Mesothelial cell of epicardium (in vitro differentiated cells): ENCODE data around the gene DCUN1D4. TPM values are rescaled to one million over a fixed set of nuclear protein-coding genes. Genes with fewer than 3 reads are reported as not detected.

Experiments used
- DNase-seq, 2 experiments: peaks; one replicate each; pipeline ENCODE4 v3.0.0; 2021; ENCODE audit warnings: low spot score in 2 of 2; ENCODE audit not compliant: unreplicated experiment in 2 of 2
- H3K27ac Mint-ChIP-seq: 2 replicates; pipeline ENCODE4 v1.8.0; 2021; ENCODE audit warnings: mixed read lengths
- H3K27me3 Mint-ChIP-seq: 2 replicates; pipeline ENCODE4 v1.8.0; 2021; ENCODE audit warnings: low read depth, mixed read lengths
- H3K36me3 Mint-ChIP-seq: 2 replicates; pipeline ENCODE4 v1.8.0; 2021; ENCODE audit warnings: mixed read lengths
- H3K4me1 Mint-ChIP-seq: 2 replicates; pipeline ENCODE4 v1.8.0; 2021; ENCODE audit warnings: mixed read lengths
- H3K4me3 Mint-ChIP-seq: 2 replicates; pipeline ENCODE4 v1.8.0; 2021; ENCODE audit warnings: mild to moderate bottlenecking, moderate library complexity, mixed read lengths
- H3K9me3 Mint-ChIP-seq: 2 replicates; pipeline ENCODE4 v1.8.0; 2021; ENCODE audit warnings: mixed read lengths
- CTCF ChIP-seq: fragments of 200-600 bp; sonication (generic); IDR thresholded peaks from one replicate; pipeline ENCODE4 v1.5.0; 2021; ENCODE audit warnings: antibody characterized with exemption; ENCODE audit not compliant: unreplicated experiment
- total RNA-seq: library from RNA; stranded (reverse); gene quantifications from 3 replicates; pipeline ENCODE4 v1.2.1, GENCODE V29; 2021

The DCUN1D4 gene
- total RNA-seq, 1 donor from 2014 or later: 44.8 TPM

GRCh38 chr4:51865717-51866116 lies 22.8 kb downstream of the DCUN1D4 start:
- Mint-ChIP-seq H3K4me1 (peaks cover 10% of the 10 kb centered on the region), H3K36me3 (peaks cover 19% of the 10 kb centered on the region), H3K4me3 (no peak overlapping the region), H3K27me3 (no peaks in the 10 kb centered on the region), H3K9me3 (no peaks in the 10 kb centered on the region), H3K27ac (no peak overlapping the region)
- no peak for TF ChIP-seq CTCF
- no peak for DNase-seq

GRCh38 chr4:51866835-51867234 lies 23.9 kb downstream of the DCUN1D4 start:
- Mint-ChIP-seq H3K27ac (no peak overlapping the region), H3K27me3 (no peaks in the 10 kb centered on the region), H3K9me3 (no peaks in the 10 kb centered on the region), H3K36me3 (peaks cover 19% of the 10 kb centered on the region), H3K4me1 (peaks cover 10% of the 10 kb centered on the region), H3K4me3 (no peak overlapping the region)
- DNase-seq: no peak
- no peak for TF ChIP-seq CTCF

- Mint-ChIP-seq H3K9me3 (no peaks in the 10 kb centered on the region), H3K27me3 (no peaks in the 10 kb centered on the region), H3K36me3 (peaks cover 26% of the 10 kb centered on the region), H3K4me1 (peaks cover 10% of the 10 kb centered on the region), H3K4me3 (no peak overlapping the region), H3K27ac (no peak overlapping the region)
- TF ChIP-seq CTCF: no peak
- DNase-seq: no peak
These were observed 24.9 kb downstream of the DCUN1D4 start for GRCh38 chr4:51867689-51868448.

GRCh38 chr4:51868449-51868847 lies 25.5 kb downstream of the DCUN1D4 start:
- H3K9me3 Mint-ChIP-seq: no peaks in the 10 kb centered on the region
- no peak for TF ChIP-seq CTCF
- H3K4me1 Mint-ChIP-seq: peaks cover 10% of the 10 kb centered on the region
- H3K27me3 Mint-ChIP-seq: no peaks in the 10 kb centered on the region
- no peak for DNase-seq
- H3K27ac Mint-ChIP-seq: no peak overlapping the region
- H3K36me3 Mint-ChIP-seq: peaks cover 26% of the 10 kb centered on the region
- H3K4me3 Mint-ChIP-seq: no peak overlapping the region

GRCh38 chr4:51870441-51871188 lies 27.7 kb downstream of the DCUN1D4 start:
- H3K27me3 Mint-ChIP-seq: no peaks in the 10 kb centered on the region
- H3K36me3 Mint-ChIP-seq: peaks cover 29% of the 10 kb centered on the region
- no peak for DNase-seq
- no peak overlapping the region for H3K27ac Mint-ChIP-seq
- H3K4me1 Mint-ChIP-seq: peaks cover 10% of the 10 kb centered on the region
- no peaks in the 10 kb centered on the region for H3K9me3 Mint-ChIP-seq
- H3K4me3 Mint-ChIP-seq: no peak overlapping the region
- TF ChIP-seq CTCF: no peak
